HL-60 (cell line): ENCODE results near the gene SEC22B.
"Not testable (repeated sequence)": the region's sequence is repeated elsewhere in the genome, so short reads cannot be mapped to it uniquely, and the experiment has no call there.

Experiments used
- DNase-seq, 2 experiments: peaks; one replicate each; pipeline ENCODE4 v3.0.0-alpha.2; 2010 to 2020; ENCODE audit warnings: low read depth in 1 of 2, low spot score in 1 of 2
- H3K27ac ChIP-seq: fragments of 250-450 bp; sonication (Bioruptor Pico); replicated peaks from 2 replicates; pipeline ENCODE4 v1.5.1; 2020; ENCODE audit warnings: mild to moderate bottlenecking, moderate library complexity
- H3K27me3 ChIP-seq: fragments of 250-450 bp; sonication (Bioruptor Pico); 2 replicates; pipeline ENCODE4 v1.5.1; 2021; ENCODE audit warnings: mild to moderate bottlenecking, moderate library complexity; ENCODE audit not compliant: insufficient read depth, poor library complexity, severe bottlenecking
- H3K4me3 ChIP-seq: replicated peaks from 2 replicates; pipeline ENCODE4 v1.5.1; 2011; ENCODE audit warnings: mild to moderate bottlenecking, control low read depth, low read length; ENCODE audit not compliant: insufficient read depth
- SPI1 ChIP-seq: IDR thresholded peaks from 2 replicates; pipeline ENCODE4 v1.6.1; 2012; ENCODE audit warnings: low read depth, mild to moderate bottlenecking, borderline replicate concordance

Gene SEC22B

DNA sequence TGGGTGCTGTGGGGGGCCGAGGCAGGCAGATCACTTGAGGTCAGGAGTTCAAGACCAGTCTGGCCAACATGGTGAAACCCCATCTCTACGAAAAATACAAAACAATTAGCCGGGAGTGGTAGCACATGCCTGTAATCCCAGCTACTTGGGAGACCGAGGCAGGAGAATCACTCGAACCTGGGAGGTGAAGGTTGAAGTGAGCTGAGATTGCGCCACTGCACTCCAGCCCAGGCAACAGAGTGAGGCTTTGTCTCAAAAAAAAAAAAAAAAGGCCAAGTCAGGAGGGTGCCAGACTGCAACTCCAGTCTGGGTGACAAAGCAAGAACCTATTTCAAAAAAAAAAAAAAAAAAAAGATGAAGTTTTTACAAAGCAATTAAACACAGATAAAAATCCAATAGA, 50.1 kb downstream of the SEC22B start:
- H3K27me3 ChIP-seq, H3K27ac ChIP-seq, H3K4me3 ChIP-seq, DNase-seq: not testable (repeated sequence)

DNA sequence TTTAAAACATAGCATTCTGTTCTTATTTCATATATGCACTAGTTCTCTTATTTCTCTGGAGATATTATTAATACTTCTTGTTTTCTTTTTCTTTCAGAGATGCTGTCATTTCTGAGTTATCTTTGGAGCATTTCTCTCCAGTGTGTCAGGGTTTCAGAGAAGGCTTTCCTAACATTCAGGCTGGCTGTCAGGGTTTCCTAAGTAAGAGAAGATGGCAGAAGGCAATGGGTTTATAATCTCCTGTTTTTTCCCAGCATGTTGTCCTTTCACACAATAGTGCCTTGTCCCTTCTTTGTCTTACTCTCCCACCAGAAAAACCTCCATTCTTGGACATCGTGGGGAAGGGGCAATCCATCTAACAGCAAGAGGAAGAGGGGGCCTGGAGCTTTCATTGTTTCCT, 51.7 kb downstream of the SEC22B start:
- H3K4me3 ChIP-seq, H3K27ac ChIP-seq, DNase-seq, H3K27me3 ChIP-seq: not testable (repeated sequence)

DNA sequence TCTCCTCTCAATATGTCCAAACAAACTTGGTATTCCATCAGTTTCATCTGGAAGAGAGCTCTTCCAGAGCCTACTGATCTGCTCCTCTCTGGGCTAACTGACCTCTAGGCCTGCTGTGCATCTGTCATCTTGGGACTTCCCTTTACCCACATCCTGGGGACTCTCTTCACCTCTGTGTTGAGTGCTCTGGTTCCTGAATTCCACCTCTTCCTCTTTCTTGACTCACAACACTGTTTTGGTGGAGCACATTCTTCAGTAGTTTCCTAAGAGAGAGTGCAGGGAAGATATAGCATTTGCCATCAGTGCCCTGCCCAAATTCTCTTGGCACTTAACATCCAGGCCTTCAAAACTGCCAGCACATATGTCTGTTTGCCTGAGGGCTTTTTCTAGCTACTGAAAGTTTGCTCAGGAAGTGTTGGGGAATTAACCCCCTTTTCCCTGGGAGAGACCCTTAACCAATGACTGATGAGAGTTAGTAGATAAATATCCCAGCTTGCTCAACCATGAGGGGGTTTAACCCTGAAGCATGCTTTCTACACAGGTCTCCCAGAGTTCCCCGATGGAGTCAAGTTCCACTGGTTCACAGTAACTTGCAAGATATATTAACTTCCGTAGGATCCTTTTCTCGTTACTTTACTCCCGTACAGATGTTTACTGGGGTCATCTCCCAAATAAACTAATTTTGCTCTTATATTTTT, 52.4 kb downstream of the SEC22B start:
- TF ChIP-seq SPI1 = peak; percentile 78

DNA sequence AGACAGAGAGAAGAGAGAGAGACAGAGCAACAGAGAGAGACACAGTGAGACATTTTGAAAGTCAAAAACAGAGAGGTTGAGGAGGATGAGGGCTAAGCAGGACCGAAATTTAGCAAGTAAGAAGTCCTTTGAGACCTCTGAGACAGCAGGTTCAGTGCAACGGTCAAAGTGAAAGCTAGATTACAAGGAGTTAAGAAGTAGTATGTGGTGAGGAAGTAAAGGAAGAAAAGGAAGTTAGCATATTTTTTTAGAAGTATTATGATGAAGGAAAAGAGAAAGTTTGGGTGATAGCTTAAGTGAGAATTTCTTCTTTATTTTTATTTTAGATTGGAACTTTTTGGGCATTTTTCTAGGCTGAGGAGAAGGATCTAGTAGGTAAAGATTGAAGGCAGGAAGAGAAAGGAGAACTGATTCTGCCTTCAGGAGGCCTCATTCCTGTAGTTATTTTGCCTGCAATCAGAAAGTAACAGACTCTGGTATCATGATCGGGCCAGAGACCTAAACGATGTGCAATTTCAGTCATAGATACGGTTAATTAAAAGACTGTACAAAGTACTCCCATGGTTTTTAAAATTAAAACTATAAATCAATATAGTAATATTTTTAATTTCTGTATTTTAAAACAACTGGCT, 53.9 kb downstream of the SEC22B start:
- H3K4me3 ChIP-seq, DNase-seq, H3K27me3 ChIP-seq, H3K27ac ChIP-seq: not testable (repeated sequence)

More for the DNA sequence above, 52.4 kb downstream of the SEC22B start:
- H3K27ac ChIP-seq = peak overlapping the region; percentile 28; the same call in 1 of the 2 replicates
- peak; percentile 29 to 72 for DNase-seq
- not testable (repeated sequence) for H3K27me3 ChIP-seq, H3K4me3 ChIP-seq

DNA sequence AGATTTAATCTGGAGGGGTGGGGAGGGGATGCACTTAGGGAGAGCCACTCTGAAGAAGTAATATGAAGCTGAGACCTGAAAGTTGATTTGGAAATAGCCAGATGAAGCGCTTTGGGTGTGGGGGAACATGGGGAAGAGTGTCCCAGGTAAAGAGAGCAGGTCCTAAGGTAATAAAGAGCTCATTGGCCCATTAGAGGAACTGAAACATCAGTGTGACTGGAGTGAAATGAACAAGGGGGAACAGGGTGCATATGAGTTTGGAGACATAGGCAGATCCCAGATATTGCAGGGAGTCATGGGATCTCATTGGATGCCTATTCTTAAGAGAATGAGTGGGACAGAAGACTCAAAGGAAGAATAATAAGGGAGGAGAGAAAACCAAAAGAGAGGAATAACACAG, 54.5 kb downstream of the SEC22B start:
- not testable (repeated sequence) for DNase-seq, H3K4me3 ChIP-seq

DNA sequence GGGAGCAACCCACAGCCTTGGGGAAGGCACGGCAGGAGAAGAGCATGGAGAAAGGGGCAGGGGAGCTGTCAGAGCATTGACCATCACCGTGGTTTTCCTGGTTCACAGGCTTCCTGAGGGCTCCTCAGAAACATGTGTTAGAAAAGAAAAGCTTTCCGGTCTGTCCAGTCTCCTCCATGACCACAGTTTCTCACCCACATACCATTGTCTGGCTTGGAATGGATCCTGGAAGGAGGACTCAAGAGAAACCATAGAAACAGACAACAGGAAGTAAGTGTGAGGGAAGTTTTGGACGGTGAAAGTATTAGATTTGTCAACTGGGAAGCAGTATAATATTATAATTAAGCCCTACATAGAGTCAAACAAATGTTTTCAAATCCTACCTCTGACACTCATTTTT, 55.8 kb downstream of the SEC22B start:
- not testable (repeated sequence) for DNase-seq, H3K4me3 ChIP-seq, H3K27ac ChIP-seq, H3K27me3 ChIP-seq

More for the DNA sequence above, 54.5 kb downstream of the SEC22B start:
- not testable (repeated sequence) for H3K27me3 ChIP-seq, H3K27ac ChIP-seq

GRCh38 chr1:120117371-120118177, 58.7 kb downstream of the SEC22B start:
- not testable (repeated sequence) for H3K27ac ChIP-seq, H3K4me3 ChIP-seq, H3K27me3 ChIP-seq
- peak in 1 of 2 experiments; percentile 19 for DNase-seq

DNA sequence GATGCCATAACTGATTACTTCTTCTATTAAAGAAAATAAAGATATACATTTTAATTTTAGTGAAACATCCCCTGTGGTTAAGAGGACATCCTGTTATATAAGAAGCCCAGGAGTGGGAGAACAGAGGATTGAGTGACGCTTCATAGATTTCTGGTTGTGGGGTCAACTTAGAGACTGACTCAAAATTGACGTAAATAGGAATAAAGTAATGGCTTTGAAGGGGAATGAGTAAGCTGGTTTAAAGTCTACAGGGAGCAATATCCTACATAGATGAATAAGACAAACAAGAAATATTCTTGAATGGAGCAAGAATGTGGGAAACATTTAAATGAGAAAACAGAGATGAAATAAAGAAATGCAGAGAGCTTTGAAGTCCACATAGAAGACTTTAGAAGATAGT, 60.2 kb downstream of the SEC22B start:
- H3K27me3 ChIP-seq, DNase-seq, H3K4me3 ChIP-seq, H3K27ac ChIP-seq: not testable (repeated sequence)

DNA sequence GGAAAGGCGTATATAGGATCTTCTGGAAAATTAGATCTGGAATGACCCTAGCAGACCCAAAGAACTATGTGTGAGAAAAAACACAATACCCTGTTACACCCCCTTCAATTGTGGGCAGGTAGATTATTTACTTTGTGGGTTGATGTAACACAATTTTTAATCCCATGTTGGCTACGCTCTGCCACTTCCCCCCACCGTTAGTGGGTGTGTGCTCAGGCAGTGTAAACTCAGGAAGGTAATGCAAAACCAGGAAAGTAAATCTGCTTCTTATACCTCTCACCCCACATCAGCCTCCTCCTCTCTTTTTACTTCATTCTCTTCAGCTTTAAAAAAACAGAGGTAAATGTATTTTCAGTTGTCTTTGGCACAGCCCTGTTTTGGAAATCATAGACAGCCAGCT, 63.2 kb downstream of the SEC22B start:
- not testable (repeated sequence) for H3K27me3 ChIP-seq, H3K4me3 ChIP-seq, H3K27ac ChIP-seq, DNase-seq

DNA sequence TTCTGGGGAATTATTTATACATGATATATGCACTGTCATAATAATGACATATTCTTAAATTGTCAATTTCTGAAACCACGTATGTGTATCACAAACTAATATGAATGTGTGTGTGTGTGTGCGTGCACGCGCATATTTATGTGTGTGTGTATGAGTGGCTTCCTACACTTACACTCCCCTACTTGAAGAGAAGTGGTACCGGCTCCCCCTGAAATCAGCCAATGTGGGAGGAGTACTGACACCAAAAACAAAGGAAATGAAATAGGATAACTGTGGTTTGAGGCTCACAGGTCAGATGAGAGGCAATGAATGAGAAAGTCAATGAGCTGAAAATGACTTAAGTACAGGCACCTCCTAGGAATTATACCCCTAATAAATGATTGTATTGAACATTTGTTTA, 64.1 kb downstream of the SEC22B start:
- H3K27ac ChIP-seq, H3K4me3 ChIP-seq, DNase-seq, H3K27me3 ChIP-seq: not testable (repeated sequence)

DNA sequence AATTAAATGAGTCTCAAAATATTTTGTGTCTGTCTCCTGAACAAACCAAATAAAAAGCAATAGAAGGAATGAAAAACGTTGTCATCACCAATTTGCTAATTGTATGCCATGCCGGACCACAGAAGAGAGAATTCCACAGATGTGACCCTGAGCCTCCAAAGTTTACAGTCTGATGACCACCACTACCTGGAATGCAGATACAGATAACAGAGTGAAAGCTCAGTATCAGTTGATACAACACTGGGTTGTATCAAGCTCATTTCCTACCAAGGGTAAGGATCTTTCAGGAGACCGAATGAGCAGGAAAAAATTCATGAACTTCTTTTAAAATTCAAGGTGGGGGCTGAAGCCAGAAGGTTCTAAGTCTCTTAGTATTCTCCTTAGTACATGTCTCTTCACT, 64.5 kb downstream of the SEC22B start:
- not testable (repeated sequence) for H3K27me3 ChIP-seq, H3K27ac ChIP-seq, DNase-seq, H3K4me3 ChIP-seq

DNA sequence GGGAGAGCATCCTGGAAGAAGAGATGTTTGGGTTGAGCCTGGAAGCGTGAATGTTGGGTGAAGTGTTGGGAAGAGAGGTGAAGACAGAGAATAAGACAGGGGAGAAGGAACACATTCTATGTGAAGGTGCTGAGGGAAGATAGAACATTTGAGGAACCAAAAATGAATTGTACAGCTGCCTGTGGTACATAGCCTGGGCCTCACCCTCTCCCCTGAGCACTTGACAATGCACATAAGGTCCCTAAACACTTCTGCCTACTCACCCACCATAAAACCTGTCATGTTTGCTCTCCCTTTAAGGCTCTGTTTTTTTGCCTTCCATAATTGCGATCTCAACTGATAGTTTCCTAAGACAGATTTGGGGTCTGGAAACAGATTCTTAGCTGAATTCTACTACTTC, 65.3 kb downstream of the SEC22B start:
- H3K4me3 ChIP-seq, DNase-seq, H3K27me3 ChIP-seq, H3K27ac ChIP-seq: not testable (repeated sequence)

DNA sequence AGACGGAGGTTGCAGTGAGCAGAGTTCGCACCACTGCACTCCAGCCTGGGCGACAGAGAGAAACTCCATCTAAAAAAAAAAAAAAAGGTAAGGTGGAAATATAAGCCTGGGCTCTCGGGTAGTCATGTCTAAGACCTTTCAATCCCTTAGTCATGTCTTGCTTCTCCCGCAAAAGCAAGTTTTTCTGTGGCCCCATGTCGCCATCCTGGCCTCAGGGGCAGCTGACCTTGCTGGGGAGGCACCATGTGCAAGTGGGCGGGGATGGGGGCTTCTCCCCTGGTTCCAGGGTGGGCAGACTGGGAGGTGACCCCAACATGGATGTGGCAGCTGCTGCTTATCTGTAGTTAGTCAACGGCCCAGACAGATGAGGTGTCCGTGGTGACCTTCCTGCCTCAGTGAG, 66.7 kb downstream of the SEC22B start:
- H3K27me3 ChIP-seq, H3K27ac ChIP-seq, H3K4me3 ChIP-seq, DNase-seq: not testable (repeated sequence)

GRCh38 chr1:120109180-120109579, 67.1 kb downstream of the SEC22B start:
- not testable (repeated sequence) for DNase-seq, H3K27ac ChIP-seq, H3K4me3 ChIP-seq, H3K27me3 ChIP-seq
